Activated CD4-positive, alpha-beta T cell treated with anti-CD3 and anti-CD28 coated beads for 48 hours (primary cell): Measurements from ENCODE around the gene SLC12A7.

Experiments used
- DNase-seq: peaks from one replicate; pipeline ENCODE4 v3.0.0-alpha.2; 2020

Gene SLC12A7

GRCh38 chr5:1014346-1014745 is 97.5 kb downstream of the SLC12A7 start:
- no peak for DNase-seq

- DNase-seq: no peak
Observed at GRCh38 chr5:1013948-1014301, 97.9 kb downstream of the SLC12A7 start.

GRCh38 chr5:1013238-1013947 is 98.5 kb downstream of the SLC12A7 start:
- no peak for DNase-seq

GRCh38 chr5:1012900-1013237 is 99.0 kb downstream of the SLC12A7 start:
- no peak for DNase-seq

GRCh38 chr5:1012313-1012841 is 99.5 kb downstream of the SLC12A7 start:
- no peak for DNase-seq

GRCh38 chr5:1011741-1012312 is 100.0 kb downstream of the SLC12A7 start:
- DNase-seq: no peak

- DNase-seq: peak; percentile 76
Observed at GRCh38 chr5:1011226-1011631, 100.6 kb downstream of the SLC12A7 start.

GRCh38 chr5:1010641-1011046 is 101.2 kb downstream of the SLC12A7 start:
- no peak for DNase-seq

- no peak for DNase-seq
Observed at GRCh38 chr5:1010181-1010510, 101.7 kb downstream of the SLC12A7 start.

GRCh38 chr5:1009359-1010180 is 102.3 kb downstream of the SLC12A7 start:
- no peak for DNase-seq

- DNase-seq: peak; percentile 47
Observed at GRCh38 chr5:1008451-1009358, 103.2 kb downstream of the SLC12A7 start, which contains the start of gene NKD2. NKD2 (plus strand) TSS chr5:1008802; CDS start chr5:1009058, 256 bp downstream.

GRCh38 chr5:1007681-1008450 is 104.0 kb downstream of the SLC12A7 start:
- peak; percentile 5 for DNase-seq

GRCh38 chr5:1007221-1007680 is 104.6 kb downstream of the SLC12A7 start:
- DNase-seq: peak; percentile 4

GRCh38 chr5:1006656-1007071 is 105.2 kb downstream of the SLC12A7 start:
- peak; percentile 2 for DNase-seq

- DNase-seq: peak; percentile 1
Observed at GRCh38 chr5:1005904-1006655, 105.8 kb downstream of the SLC12A7 start.

- DNase-seq: peak; percentile 0
Observed at GRCh38 chr5:1005249-1005851, 106.5 kb downstream of the SLC12A7 start.

GRCh38 chr5:1004461-1005248 is 107.2 kb downstream of the SLC12A7 start:
- DNase-seq: peak; percentile 48

- DNase-seq: peak; percentile 33
Observed at GRCh38 chr5:1003296-1003937, 108.4 kb downstream of the SLC12A7 start.

- peak; percentile 1 for DNase-seq
Observed at GRCh38 chr5:1002836-1003235, 109.0 kb downstream of the SLC12A7 start.
